HepG2 (cell line): Measurements from ENCODE around the gene YIPF4. TPM values are rescaled to one million over a fixed set of nuclear protein-coding genes. Genes with fewer than 3 reads are reported as not detected.

ENCODE experiments used
- KLF15 ChIP-seq: sonication (generic); formaldehyde crosslinking; IDR thresholded peaks from 2 replicates; pipeline ENCODE4 v1.8.1; 2023; ENCODE audit warnings: borderline replicate concordance, mild to moderate bottlenecking, inconsistent platforms, missing genetic modification reagents, mixed read lengths
- LCORL ChIP-seq, 2 experiments: fragments of 450-650 bp in 1 of 2; sonication (generic) in 1 of 2; formaldehyde crosslinking in 1 of 2; IDR thresholded peaks; 2 replicates each; pipeline versions ENCODE4 v1.5.0 to v1.6.1; 2017 to 2020; ENCODE audit warnings: antibody characterized with exemption in 1 of 2, missing genetic modification reagents in 1 of 2
- NAIF1 ChIP-seq: sonication (generic); formaldehyde crosslinking; IDR thresholded peaks from 2 replicates; pipeline ENCODE4 v1.5.0; 2020; ENCODE audit warnings: mild to moderate bottlenecking, missing genetic modification reagents, borderline replicate concordance
- NCOA1 ChIP-seq: sonication (generic); formaldehyde crosslinking; IDR thresholded peaks from 2 replicates; pipeline ENCODE4 v1.9.0; 2021; ENCODE audit warnings: missing genetic modification reagents
- YEATS2 ChIP-seq: sonication (generic); formaldehyde crosslinking; IDR thresholded peaks from 2 replicates; pipeline ENCODE4 v1.4.0; 2020; ENCODE audit warnings: missing genetic modification reagents, borderline replicate concordance
- YEATS4 ChIP-seq: sonication (generic); formaldehyde crosslinking; IDR thresholded peaks from 2 replicates; pipeline ENCODE4 v1.4.0; 2020; ENCODE audit warnings: missing genetic modification reagents, borderline replicate concordance
- ZBTB7B ChIP-seq: sonication (generic); formaldehyde crosslinking; IDR thresholded peaks from 2 replicates; pipeline ENCODE4 v1.4.0; 2020; ENCODE audit warnings: missing genetic modification reagents
- ZNF547 ChIP-seq: sonication (generic); formaldehyde crosslinking; IDR thresholded peaks from 2 replicates; pipeline ENCODE4 v1.5.1; 2020; ENCODE audit warnings: mild to moderate bottlenecking, missing genetic modification reagents
- polyA plus RNA-seq, 8 experiments: library from polyadenylated mRNA; depleted of rRNA in 3 of 8; stranded (reverse) in 7 of 8; unstranded in 1 of 8; fragments of >200 nt; fragmentation: Illumina TruSeq in 4 of 8; extraction: Trizol in 4 of 8; gene quantifications; 2 replicates each; pipeline versions ENCODE4 v1.2.1 to v1.2.3, GENCODE V29; 2011 to 2016; ENCODE audit warnings: low read depth in 4 of 8, missing spikeins in 1 of 8, mixed read lengths in 1 of 8; ENCODE audit not compliant: insufficient read depth in 1 of 8
- total RNA-seq, 5 experiments: library from RNA; depleted of rRNA; stranded (reverse); fragments of >200 nt; fragmentation: Illumina TruSeq; extraction: Trizol; gene quantifications; 2 replicates each; pipeline ENCODE4 v1.2.3, GENCODE V29; 2016; ENCODE audit warnings: low read depth in 1 of 5
- TF ChIP-seq, protein P1 (sequence below): sonication (generic); formaldehyde crosslinking; IDR thresholded peaks from 2 replicates; pipeline ENCODE4 v1.4.0; 2020; ENCODE audit warnings: missing genetic modification reagents, borderline replicate concordance
- TF ChIP-seq, protein P2 (sequence below): sonication (generic); formaldehyde crosslinking; IDR thresholded peaks from 2 replicates; pipeline ENCODE4 v1.4.0; 2020; ENCODE audit warnings: missing genetic modification reagents
- TF ChIP-seq, protein P3 (sequence below): sonication (generic); formaldehyde crosslinking; IDR thresholded peaks from 2 replicates; pipeline ENCODE4 v1.8.0; 2022; ENCODE audit warnings: missing genetic modification reagents, mild to moderate bottlenecking, borderline replicate concordance
- TF ChIP-seq, protein P4 (sequence below): sonication (generic); formaldehyde crosslinking; IDR thresholded peaks from 2 replicates; pipeline ENCODE4 v1.8.0; 2022; ENCODE audit warnings: missing genetic modification reagents, low read depth, mild to moderate bottlenecking, borderline replicate concordance
- TF ChIP-seq, protein P5 (sequence below): sonication (generic); formaldehyde crosslinking; IDR thresholded peaks from 2 replicates; pipeline ENCODE4 v1.4.0; 2020; ENCODE audit warnings: missing genetic modification reagents

Gene YIPF4
- total and polyA plus RNA-seq, 2 of the 13 experiments (the other 11 are each of a cell fraction or from before 2014, with no cell fraction given) = 19.0 to 43.9 TPM

DNA sequence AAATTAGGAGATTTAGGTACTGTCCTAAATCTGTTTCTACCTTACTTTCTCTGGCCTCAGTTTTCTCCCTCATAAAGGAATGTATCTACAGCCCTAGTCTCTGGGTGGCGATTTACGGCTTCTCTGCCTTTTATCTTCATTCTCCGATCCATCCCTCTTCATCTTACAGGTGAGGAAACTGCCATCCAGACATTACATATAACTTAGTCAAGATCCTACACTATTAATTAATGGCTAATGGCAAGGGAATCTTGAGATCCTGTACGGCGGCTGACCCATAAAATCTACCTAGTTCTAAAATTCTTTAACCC is 386 bp upstream of the YIPF4 start (continued):
- TF ChIP-seq, protein P1, sequence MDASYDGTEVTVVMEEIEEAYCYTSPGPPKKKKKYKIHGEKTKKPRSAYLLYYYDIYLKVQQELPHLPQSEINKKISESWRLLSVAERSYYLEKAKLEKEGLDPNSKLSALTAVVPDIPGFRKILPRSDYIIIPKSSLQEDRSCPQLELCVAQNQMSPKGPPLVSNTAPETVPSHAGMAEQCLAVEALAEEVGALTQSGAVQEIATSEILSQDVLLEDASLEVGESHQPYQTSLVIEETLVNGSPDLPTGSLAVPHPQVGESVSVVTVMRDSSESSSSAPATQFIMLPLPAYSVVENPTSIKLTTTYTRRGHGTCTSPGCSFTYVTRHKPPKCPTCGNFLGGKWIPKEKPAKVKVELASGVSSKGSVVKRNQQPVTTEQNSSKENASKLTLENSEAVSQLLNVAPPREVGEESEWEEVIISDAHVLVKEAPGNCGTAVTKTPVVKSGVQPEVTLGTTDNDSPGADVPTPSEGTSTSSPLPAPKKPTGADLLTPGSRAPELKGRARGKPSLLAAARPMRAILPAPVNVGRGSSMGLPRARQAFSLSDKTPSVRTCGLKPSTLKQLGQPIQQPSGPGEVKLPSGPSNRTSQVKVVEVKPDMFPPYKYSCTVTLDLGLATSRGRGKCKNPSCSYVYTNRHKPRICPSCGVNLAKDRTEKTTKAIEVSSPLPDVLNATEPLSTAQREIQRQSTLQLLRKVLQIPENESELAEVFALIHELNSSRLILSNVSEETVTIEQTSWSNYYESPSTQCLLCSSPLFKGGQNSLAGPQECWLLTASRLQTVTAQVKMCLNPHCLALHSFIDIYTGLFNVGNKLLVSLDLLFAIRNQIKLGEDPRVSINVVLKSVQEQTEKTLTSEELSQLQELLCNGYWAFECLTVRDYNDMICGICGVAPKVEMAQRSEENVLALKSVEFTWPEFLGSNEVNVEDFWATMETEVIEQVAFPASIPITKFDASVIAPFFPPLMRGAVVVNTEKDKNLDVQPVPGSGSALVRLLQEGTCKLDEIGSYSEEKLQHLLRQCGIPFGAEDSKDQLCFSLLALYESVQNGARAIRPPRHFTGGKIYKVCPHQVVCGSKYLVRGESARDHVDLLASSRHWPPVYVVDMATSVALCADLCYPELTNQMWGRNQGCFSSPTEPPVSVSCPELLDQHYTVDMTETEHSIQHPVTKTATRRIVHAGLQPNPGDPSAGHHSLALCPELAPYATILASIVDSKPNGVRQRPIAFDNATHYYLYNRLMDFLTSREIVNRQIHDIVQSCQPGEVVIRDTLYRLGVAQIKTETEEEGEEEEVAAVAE = no peak
- TF ChIP-seq NCOA1 (CRISPR knock-in tag) (0 out of 2 replicates have a peak, but pooled peaks have one; percentile 68), YEATS2 (CRISPR knock-in tag) (no peak), YEATS4 (CRISPR knock-in tag) (no peak), ZBTB7B (no peak), ZNF547 (no peak), KLF15 (CRISPR knock-in tag) (no peak), NAIF1 (0 out of 2 replicates have a peak, but pooled peaks have one; percentile 18), LCORL (IDR thresholded peaks at IDR 0.05) (no peak), LCORL (CRISPR knock-in tag; IDR thresholded peaks at IDR 0.05) (peak; percentile 7; the same call in 1 of the 2 replicates)
- TF ChIP-seq, protein P2, sequence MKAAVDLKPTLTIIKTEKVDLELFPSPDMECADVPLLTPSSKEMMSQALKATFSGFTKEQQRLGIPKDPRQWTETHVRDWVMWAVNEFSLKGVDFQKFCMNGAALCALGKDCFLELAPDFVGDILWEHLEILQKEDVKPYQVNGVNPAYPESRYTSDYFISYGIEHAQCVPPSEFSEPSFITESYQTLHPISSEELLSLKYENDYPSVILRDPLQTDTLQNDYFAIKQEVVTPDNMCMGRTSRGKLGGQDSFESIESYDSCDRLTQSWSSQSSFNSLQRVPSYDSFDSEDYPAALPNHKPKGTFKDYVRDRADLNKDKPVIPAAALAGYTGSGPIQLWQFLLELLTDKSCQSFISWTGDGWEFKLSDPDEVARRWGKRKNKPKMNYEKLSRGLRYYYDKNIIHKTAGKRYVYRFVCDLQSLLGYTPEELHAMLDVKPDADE (CRISPR knock-in tag) = no peak
- TF ChIP-seq, protein P3, sequence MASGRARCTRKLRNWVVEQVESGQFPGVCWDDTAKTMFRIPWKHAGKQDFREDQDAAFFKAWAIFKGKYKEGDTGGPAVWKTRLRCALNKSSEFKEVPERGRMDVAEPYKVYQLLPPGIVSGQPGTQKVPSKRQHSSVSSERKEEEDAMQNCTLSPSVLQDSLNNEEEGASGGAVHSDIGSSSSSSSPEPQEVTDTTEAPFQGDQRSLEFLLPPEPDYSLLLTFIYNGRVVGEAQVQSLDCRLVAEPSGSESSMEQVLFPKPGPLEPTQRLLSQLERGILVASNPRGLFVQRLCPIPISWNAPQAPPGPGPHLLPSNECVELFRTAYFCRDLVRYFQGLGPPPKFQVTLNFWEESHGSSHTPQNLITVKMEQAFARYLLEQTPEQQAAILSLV (CRISPR knock-in tag) = no peak
- TF ChIP-seq, protein P4, sequence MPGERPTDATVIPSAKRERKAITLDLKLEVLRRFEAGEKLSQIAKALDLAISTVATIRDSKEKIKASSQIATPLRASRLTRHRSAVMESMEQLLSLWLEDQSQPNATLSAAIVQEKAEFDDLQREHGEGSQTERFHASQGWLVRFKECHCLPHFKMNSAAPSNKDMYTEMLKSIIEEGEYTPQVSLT (CRISPR knock-in tag) = 0 out of 2 replicates have a peak, but pooled peaks have one; percentile 37
- TF ChIP-seq, protein P5, sequence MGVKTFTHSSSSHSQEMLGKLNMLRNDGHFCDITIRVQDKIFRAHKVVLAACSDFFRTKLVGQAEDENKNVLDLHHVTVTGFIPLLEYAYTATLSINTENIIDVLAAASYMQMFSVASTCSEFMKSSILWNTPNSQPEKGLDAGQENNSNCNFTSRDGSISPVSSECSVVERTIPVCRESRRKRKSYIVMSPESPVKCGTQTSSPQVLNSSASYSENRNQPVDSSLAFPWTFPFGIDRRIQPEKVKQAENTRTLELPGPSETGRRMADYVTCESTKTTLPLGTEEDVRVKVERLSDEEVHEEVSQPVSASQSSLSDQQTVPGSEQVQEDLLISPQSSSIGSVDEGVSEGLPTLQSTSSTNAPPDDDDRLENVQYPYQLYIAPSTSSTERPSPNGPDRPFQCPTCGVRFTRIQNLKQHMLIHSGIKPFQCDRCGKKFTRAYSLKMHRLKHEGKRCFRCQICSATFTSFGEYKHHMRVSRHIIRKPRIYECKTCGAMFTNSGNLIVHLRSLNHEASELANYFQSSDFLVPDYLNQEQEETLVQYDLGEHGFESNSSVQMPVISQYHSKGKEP (CRISPR knock-in tag) = no peak
